ENCODE results near the gene ALDH1A3.
A peak's percentile ranks its signal among the peaks of the same experiment; 100 is the strongest.

- TF ChIP-seq CTCF (conservative IDR thresholded peaks at IDR 0.05 in 1 of 2, IDR thresholded peaks at IDR 0.05 in 1 of 2; ENCODE audit: low read depth in 1 of 2, low read length in 2 of 2) (peak; percentile 93 to 96), EZH2 (IDR thresholded peaks at IDR 0.05; ENCODE audit: low read length, missing control alignments) (no peak)
These were observed 6.5 kb upstream of the ALDH1A3 start for GRCh38 chr15:100873029-100873677.
